Adrenal gland (tissue), 12 donors: ENCODE results near the gene GH1. TPM values are rescaled to one million over a fixed set of nuclear protein-coding genes. Genes with fewer than 3 reads are reported as not detected.

Experiments used
- DNase-seq, 7 donors: peaks; one replicate each; pipeline ENCODE4 v3.0.0-alpha.2; 2019 to 2020
- H3K27ac ChIP-seq, 5 donors: fragments of 200-600 bp; sonication (generic) in 4 of 5; 1 replicate in 3 of 5; 2 replicates in 2 of 5; pipeline versions ENCODE4 v1.5.1 to v1.8.0; 2016 to 2020; ENCODE audit warnings: mild to moderate bottlenecking in 1 of 5
- H3K27me3 ChIP-seq: fragments of 200-600 bp; 2 replicates; pipeline ENCODE4 v1.8.0; 2021
- H3K36me3 ChIP-seq, 2 donors: fragments of 200-600 bp; replicated peaks in 1 of 2; 1 replicate in 1 of 2; 2 replicates in 1 of 2; pipeline versions ENCODE4 v1.5.1 to v1.8.0; 2018 to 2022
- H3K4me1 ChIP-seq, 2 donors: fragments of 200-600 bp; replicated peaks in 1 of 2; 1 replicate in 1 of 2; 2 replicates in 1 of 2; pipeline versions ENCODE4 v1.5.1 to v1.8.0; 2018 to 2021
- H3K4me3 ChIP-seq, 4 donors: fragments of 200-600 bp; sonication (generic) in 3 of 4; one replicate each; pipeline ENCODE4 v1.5.1; 2016 to 2018
- H3K9me3 ChIP-seq, 3 donors: fragments of 200-600 bp; sonication (generic) in 1 of 3; replicated peaks in 1 of 3; 1 replicate in 2 of 3; 2 replicates in 1 of 3; pipeline versions ENCODE4 v1.5.1 to v1.8.0; 2016 to 2021
- POLR2A ChIP-seq, 2 donors: fragments of 450-650 bp; IDR thresholded peaks; one replicate each; pipeline ENCODE4 v1.6.1; 2017; ENCODE audit warnings: antibody characterized with exemption in 2 of 2, mild to moderate bottlenecking in 2 of 2, moderate library complexity in 1 of 2
- WGBS, 4 donors: extraction: QIAGEN DNeasy Blood & Tissue Kit in 2 of 4; methylation state at CpG; one replicate each; pipeline versions ENCODE4 v1.1.5 to v1.1.7; 2013 to 2017; 5-methylcytosine and 5-hydroxymethylcytosine counted together
- intact Hi-C, 2 donors: fragments of 100-400 bp; cut with DNase I; formaldehyde crosslinking; loops; one replicate each; pipeline versions ENCODE4 v1.14.1 to v1.15.0; 2022 to 2023
- polyA plus RNA-seq, 3 donors: library from polyadenylated mRNA; stranded (reverse); fragments of 200-250 nt in 2 of 3; fragments of 350-450 nt in 1 of 3; fragmentation: Illumina TruSeq in 1 of 3; extraction: RNeasy Lipid Tissue Mini Kit (QIAGEN cat#74804) in 1 of 3; gene quantifications; one replicate each; pipeline ENCODE4 v1.2.3, GENCODE V29; 2013 to 2014
- total RNA-seq, 9 donors: library from RNA; depleted of rRNA in 4 of 9; stranded (reverse); fragments of >200 nt in 4 of 9; fragments of 120-200 nt in 1 of 9; fragmentation: NEBNext Ultra II Directional in 1 of 9; extraction: Animal tissue kit (Norgen Biotek cat#: 25700) in 1 of 9; gene quantifications; one replicate each; pipeline versions ENCODE4 v1.1.0 to v1.2.4, GENCODE V29; 2013 to 2023
- TF ChIP-seq, protein P1 (sequence below), 6 experiments: fragments of 450-650 bp in 4 of 6; fragments of 200-600 bp in 2 of 6; sonication (generic) in 1 of 6; IDR thresholded peaks; 1 replicate in 5 of 6; 2 replicates in 1 of 6; pipeline versions ENCODE4 v1.5.1 to v1.8.0; 2016 to 2021; ENCODE audit warnings: antibody characterized with exemption in 6 of 6, mild to moderate bottlenecking in 2 of 6, moderate library complexity in 1 of 6
- donor health status: healthy with polysubstance abuse.
- donor health status: Bipolar disorder and iron deficiency.
- donor health status: DM: yes; HTN: yes; CAD: no.
- donor health status: DM: no; HTN: no; CAD: no.
- donor health status: DM: no; HTN: no; CAD: no.
- donor health status: DM: yes; HTN: yes; CAD: no.

The GH1 gene
- total and polyA plus RNA-seq, 12 donors, result not detected

DNA sequence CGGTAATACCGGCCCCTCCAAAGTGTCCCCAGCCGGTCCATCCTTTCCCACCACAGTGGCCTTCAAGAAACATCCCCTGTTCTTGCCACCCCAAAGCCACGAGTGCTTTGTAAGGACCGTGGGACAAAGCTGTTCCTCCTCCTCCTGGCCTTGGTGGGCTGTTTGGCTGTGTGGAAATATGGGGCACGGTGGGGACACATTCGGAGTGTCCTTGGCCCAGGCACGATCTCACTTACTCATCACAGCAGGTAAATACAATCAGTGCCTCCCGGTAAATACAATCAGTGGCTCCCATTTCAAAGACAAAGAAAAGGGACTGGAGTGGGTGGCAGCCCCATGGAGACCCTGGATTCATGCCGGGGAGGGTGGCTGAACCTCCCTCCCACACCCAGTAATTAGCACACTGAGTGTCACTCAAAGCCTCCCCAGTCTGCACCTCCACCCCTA, 43.7 kb upstream of the GH1 start:
- peak in 3 of 7 donors; percentile 39 to 45 (median 42) for DNase-seq
- TF ChIP-seq, protein P1, sequence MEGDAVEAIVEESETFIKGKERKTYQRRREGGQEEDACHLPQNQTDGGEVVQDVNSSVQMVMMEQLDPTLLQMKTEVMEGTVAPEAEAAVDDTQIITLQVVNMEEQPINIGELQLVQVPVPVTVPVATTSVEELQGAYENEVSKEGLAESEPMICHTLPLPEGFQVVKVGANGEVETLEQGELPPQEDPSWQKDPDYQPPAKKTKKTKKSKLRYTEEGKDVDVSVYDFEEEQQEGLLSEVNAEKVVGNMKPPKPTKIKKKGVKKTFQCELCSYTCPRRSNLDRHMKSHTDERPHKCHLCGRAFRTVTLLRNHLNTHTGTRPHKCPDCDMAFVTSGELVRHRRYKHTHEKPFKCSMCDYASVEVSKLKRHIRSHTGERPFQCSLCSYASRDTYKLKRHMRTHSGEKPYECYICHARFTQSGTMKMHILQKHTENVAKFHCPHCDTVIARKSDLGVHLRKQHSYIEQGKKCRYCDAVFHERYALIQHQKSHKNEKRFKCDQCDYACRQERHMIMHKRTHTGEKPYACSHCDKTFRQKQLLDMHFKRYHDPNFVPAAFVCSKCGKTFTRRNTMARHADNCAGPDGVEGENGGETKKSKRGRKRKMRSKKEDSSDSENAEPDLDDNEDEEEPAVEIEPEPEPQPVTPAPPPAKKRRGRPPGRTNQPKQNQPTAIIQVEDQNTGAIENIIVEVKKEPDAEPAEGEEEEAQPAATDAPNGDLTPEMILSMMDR (IDR thresholded peaks at IDR 0.05), result no peak
- TF ChIP-seq POLR2A (IDR thresholded peaks at IDR 0.05), result no peak
- Histone ChIP-seq H3K27me3 (no peaks in the 10 kb centered on the region), H3K9me3 (no peaks in the 10 kb centered on the region), H3K27ac (peak overlapping the region in 3 of 5 donors; percentile 32 to 82 (median 52)), H3K4me1 (peaks cover 0 to 8% of the 10 kb centered on the region in 2 donors), H3K36me3 (no peaks in the 10 kb centered on the region), H3K4me3 (no peak overlapping the region)
- 37 to 40% (median 39%) methylated on average over 1 to 10 of the region's 10 CpGs for WGBS, 4 donors
- intact Hi-C loops, result no loop called here

DNA sequence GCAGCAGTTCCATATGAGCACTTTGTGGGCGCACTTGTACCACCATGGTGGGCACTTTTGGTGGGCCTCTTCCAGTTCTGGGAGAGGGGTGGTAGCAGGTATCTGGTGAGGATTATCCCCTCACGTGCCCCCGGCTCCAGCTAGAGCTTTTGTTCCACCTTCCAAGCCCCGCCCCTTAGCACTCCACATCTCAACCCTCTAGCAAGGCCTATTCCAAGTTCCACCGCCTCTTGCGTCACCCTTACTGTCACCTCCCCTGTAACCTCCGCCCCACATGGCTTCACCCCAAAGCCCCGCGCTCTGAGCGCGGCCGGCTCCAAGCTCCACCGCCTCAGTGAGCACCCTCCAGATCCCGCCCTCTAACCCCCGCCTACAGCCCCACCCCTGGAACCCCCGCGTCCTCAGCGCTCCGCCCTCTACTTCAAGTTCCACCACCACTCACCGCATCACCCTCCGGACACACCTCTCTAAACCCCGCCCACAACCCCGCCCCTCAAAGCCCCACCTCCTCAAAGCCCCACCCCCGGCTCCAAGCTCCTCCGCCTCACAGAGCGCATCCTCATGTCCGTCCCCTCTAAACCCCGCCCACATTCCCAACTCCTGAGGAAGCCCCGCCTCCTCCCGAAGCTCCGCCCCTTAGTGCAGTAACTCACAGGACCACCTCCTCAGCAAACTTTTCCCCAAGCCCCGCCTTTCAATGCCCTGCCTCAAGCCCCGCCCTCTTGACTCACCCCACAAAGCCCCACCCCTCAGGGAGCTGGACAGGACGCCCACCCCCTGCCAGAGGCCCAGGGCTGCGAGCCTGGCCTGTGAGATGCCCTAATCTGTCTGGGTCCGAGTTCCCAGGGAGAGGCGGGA, 42.9 kb upstream of the GH1 start:
- Histone ChIP-seq H3K9me3 (no peaks in the 10 kb centered on the region), H3K27me3 (no peaks in the 10 kb centered on the region), H3K4me3 (peak overlapping the region in 1 of 4 donors; percentile 17), H3K4me1 (peaks cover 0 to 8% of the 10 kb centered on the region in 2 donors), H3K36me3 (no peaks in the 10 kb centered on the region), H3K27ac (peak overlapping the region in 2 of 5 donors; percentile 52 to 82)
- WGBS, 4 donors, result 12 to 22% (median 15%) methylated on average over 23 to 37 of the region's 37 CpGs
- intact Hi-C loops, result no loop called here
- DNase-seq, result peak; percentile 79 to 91 (median 83)
- no peak for TF ChIP-seq POLR2A (IDR thresholded peaks at IDR 0.05)
- TF ChIP-seq, protein P1 (IDR thresholded peaks at IDR 0.05), result no peak

DNA sequence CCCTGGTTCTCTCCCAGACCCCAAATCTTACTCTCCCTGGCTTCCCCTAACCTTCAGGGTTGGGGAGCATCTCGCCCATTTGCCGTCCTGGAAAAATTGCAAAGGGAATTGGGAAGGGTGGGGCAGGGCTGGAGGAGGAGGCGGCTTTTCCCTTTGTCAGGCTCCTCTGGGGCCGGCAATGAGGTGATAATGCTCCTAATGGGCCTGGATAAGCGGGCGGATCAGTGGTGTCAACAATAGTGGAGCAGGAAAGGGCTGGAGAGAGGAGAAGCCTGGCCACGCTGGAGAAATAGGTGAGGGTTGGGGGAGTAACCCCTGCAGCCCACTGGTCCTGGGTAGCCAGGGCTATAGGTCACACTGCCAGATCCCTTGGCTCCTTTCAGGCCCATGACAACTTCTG, 41.8 kb upstream of the GH1 start:
- TF ChIP-seq POLR2A (IDR thresholded peaks at IDR 0.05), result no peak
- TF ChIP-seq, protein P1 (IDR thresholded peaks at IDR 0.05), result no peak
- no peaks in the 10 kb centered on the region for H3K36me3 ChIP-seq
- H3K27ac ChIP-seq, result no peak overlapping the region
- H3K27me3 ChIP-seq, result no peaks in the 10 kb centered on the region
- intact Hi-C loops, result no loop called here
- no peak for DNase-seq
- H3K9me3 ChIP-seq, result no peaks in the 10 kb centered on the region
- H3K4me3 ChIP-seq, result no peak overlapping the region
- peaks cover 0 to 13% of the 10 kb centered on the region in 2 donors for H3K4me1 ChIP-seq
- WGBS, 4 donors, result 76 to 83% (median 80%) methylated on average over 7 of the region's 7 CpGs

DNA sequence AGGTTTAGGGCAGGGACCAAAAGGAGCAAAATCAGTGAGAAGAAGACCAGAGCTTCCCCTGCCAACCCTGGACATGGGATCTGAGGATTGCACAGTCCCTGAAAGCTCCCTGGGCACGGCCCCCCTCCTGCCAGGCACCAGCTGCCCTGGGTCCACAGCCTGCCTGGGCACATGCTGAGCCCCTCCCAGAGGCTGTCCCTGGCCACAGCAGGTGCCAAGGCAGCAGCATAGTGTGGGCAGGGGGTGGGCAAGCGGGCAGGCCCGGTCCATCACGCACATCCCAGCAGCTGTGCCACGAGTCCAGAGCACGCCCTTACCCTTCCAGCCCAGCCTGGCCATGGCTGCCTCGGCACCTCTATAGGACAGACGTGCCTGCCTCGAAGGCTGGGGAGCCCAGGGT, 41.4 kb upstream of the GH1 start:
- Histone ChIP-seq H3K9me3 (no peaks in the 10 kb centered on the region), H3K36me3 (no peaks in the 10 kb centered on the region), H3K27me3 (no peaks in the 10 kb centered on the region), H3K4me3 (no peak overlapping the region), H3K27ac (no peak overlapping the region), H3K4me1 (peaks cover 0 to 13% of the 10 kb centered on the region in 2 donors)
- no peak for DNase-seq
- WGBS, 4 donors, result 84 to 100% (median 89%) methylated on average over 5 to 9 of the region's 9 CpGs
- intact Hi-C loops, result no loop called here
- TF ChIP-seq, protein P1 (IDR thresholded peaks at IDR 0.05), result no peak
